AG04450 (cell line): ENCODE data around the gene KCNK4. TPM values are rescaled to one million over a fixed set of nuclear protein-coding genes. Genes with fewer than 3 reads are reported as not detected.
"Not testable (repeated sequence)": the region's sequence is repeated elsewhere in the genome, so short reads cannot be mapped to it uniquely, and the experiment has no call there.

ENCODE experiments used
- CTCF ChIA-PET: fragments of 300-600, 350-600 bp; formaldehyde crosslinking; extraction: SDS; loops from one replicate; lab custom pipeline; 2022; ENCODE audit warnings: antibody characterized with exemption, inconsistent platforms; lab: Charles Lee
- POLR2A ChIA-PET: fragments of 350-600 bp; formaldehyde crosslinking; extraction: SDS; loops from one replicate; lab custom pipeline; 2021; ENCODE audit warnings: antibody characterized with exemption, inconsistent platforms; lab: Yijun Ruan, JAX
- DNase-seq: peaks from one replicate; pipeline ENCODE4 v3.0.0-alpha.2; 2011; ENCODE audit warnings: low read depth, low spot score
- H3K27ac ChIP-seq: one replicate; pipeline ENCODE4 v1.5.1; 2012; ENCODE audit warnings: low read depth, low read length, control low read depth
- H3K27me3 ChIP-seq: one replicate; pipeline ENCODE4 v1.6.0; 2012; ENCODE audit warnings: low read length; ENCODE audit not compliant: control insufficient read depth, insufficient read depth
- H3K4me3 ChIP-seq: 2 replicates; pipeline ENCODE4 v1.5.1; 2011; ENCODE audit warnings: mild to moderate bottlenecking, low read depth, low read length, control low read depth
- H3K9me3 ChIP-seq: 2 replicates; pipeline ENCODE4 v1.5.1; 2012; ENCODE audit warnings: low read length; ENCODE audit not compliant: control insufficient read depth, insufficient read depth
- CTCF ChIP-seq: IDR thresholded peaks from 2 replicates; pipeline ENCODE4 v1.5.1; 2011; ENCODE audit warnings: low read depth, low read length, control low read depth, inconsistent platforms
- polyA plus RNA-seq: library from polyadenylated mRNA; depleted of rRNA; stranded (reverse); fragments of >200 nt; gene quantifications from 2 replicates; pipeline ENCODE4 v1.2.3, GENCODE V29; 2011

Gene KCNK4
- polyA plus RNA-seq, 1 experiment: not detected

- ChIA-PET POLR2A (interaction anchor here (0.5 kb wide), 1 partner anchor 32 kb away, joined by 7 read pairs; no protein-coding TSS in a partner anchor), CTCF (interaction anchor here (0.6 kb wide), 1 partner anchor 48 kb away, joined by 6 read pairs; no protein-coding TSS in a partner anchor)
- Histone ChIP-seq H3K9me3 (no peaks in the 10 kb centered on the region; the same call in 1 of the 2 replicates), H3K27ac (no peak overlapping the region), H3K27me3 (no peaks in the 10 kb centered on the region), H3K4me3 (peak overlapping the region; percentile 76)
- no peak for TF ChIP-seq CTCF
- DNase-seq: no peak
Observed at GRCh38 chr11:64306876-64307622, 15.9 kb downstream of the KCNK4 start.

DNA sequence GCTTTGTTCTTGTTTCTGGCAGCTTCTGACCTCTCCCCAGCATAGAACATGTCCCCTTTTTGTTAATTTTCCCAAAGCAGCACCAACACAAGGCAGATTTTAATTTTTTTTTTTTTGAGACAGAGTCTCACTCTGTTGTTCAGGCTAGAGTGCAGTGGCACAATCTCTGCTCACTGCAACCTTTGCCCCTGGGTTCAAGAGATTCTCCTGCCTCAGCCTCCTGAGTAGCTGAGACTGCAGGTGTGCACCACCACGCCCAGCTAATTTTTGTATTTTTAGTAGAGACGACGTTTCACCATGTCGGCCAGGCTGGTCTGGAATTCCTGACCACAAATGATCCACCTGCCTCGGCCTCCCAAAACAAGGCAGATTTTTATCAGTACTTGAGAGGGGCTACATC, 16.7 kb downstream of the KCNK4 start:
- H3K9me3 ChIP-seq, H3K4me3 ChIP-seq, POLR2A ChIA-PET, DNase-seq, H3K27ac ChIP-seq, CTCF ChIA-PET, H3K27me3 ChIP-seq: not testable (repeated sequence)

GRCh38 chr11:64312947-64313346, 21.8 kb downstream of the KCNK4 start:
- Histone ChIP-seq H3K27ac (no peak overlapping the region), H3K4me3 (no peak overlapping the region), H3K27me3 (no peaks in the 10 kb centered on the region), H3K9me3 (no peaks in the 10 kb centered on the region; the same call in 1 of the 2 replicates)
- ChIA-PET CTCF (interaction anchor here (1.4 kb wide), 1 partner anchor 42 kb away, joined by 4 read pairs; no protein-coding TSS in a partner anchor), POLR2A (no interaction called here)
- no peak for DNase-seq
- no peak for TF ChIP-seq CTCF

- ChIA-PET CTCF (interaction anchor here (1.4 kb wide), 1 partner anchor 41 kb away, joined by 4 read pairs; no protein-coding TSS in a partner anchor), POLR2A (no interaction called here)
- no peak for DNase-seq
- no peak for TF ChIP-seq CTCF
- H3K27me3 ChIP-seq: no peaks in the 10 kb centered on the region
- no peak overlapping the region for H3K27ac ChIP-seq
- no peak overlapping the region for H3K4me3 ChIP-seq
- H3K9me3 ChIP-seq: no peaks in the 10 kb centered on the region; the same call in 1 of the 2 replicates
Observed at GRCh38 chr11:64313491-64314145, 22.5 kb downstream of the KCNK4 start.

GRCh38 chr11:64314146-64314804, 23.2 kb downstream of the KCNK4 start:
- Histone ChIP-seq H3K27ac (no peak overlapping the region), H3K4me3 (no peak overlapping the region), H3K9me3 (no peaks in the 10 kb centered on the region; the same call in 1 of the 2 replicates), H3K27me3 (no peaks in the 10 kb centered on the region)
- no peak for DNase-seq
- ChIA-PET POLR2A (no interaction called here), CTCF (interaction anchor here (1.4 kb wide), 1 partner anchor 40 kb away, joined by 4 read pairs; no protein-coding TSS in a partner anchor)
- peak; percentile 37; the same call in 1 of the 2 replicates for TF ChIP-seq CTCF
